Body of pancreas (tissue), 4 donors: Measurements from ENCODE around the gene COPG2.

Experiments used
- POLR2A ChIP-seq, 3 donors: fragments of 450-650 bp; IDR thresholded peaks; one replicate each; pipeline ENCODE4 v1.6.1; 2016; ENCODE audit warnings: antibody characterized with exemption in 3 of 3, mild to moderate bottlenecking in 2 of 3
- TF ChIP-seq, protein P1 (sequence below), 7 experiments: fragments of 450-650 bp in 4 of 7; fragments of 200-600 bp in 3 of 7; sonication (generic) in 3 of 7; IDR thresholded peaks; one replicate each; pipeline ENCODE4 v1.5.1; 2016 to 2019; ENCODE audit warnings: antibody characterized with exemption in 7 of 7

DNA sequence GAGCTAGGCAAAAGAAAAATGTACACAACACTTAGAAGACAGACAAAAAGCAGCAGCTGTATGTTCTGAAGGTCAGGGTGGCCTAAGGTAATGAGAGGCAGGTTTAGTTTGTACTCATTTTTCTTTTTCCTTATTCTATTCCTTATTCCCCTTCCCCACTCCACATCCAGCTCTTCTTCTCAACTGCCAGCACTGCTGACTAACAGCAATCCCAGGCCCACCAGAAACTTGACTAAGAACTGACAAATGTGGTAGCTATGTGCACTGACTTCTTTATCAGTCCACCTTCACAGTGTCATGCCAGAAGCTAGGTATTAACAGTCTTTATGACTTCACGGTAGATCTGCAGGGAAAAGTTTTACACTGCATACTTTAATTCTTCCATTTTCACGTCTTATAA is 6.1 kb downstream of the COPG2 start:
- TF ChIP-seq, protein P1, sequence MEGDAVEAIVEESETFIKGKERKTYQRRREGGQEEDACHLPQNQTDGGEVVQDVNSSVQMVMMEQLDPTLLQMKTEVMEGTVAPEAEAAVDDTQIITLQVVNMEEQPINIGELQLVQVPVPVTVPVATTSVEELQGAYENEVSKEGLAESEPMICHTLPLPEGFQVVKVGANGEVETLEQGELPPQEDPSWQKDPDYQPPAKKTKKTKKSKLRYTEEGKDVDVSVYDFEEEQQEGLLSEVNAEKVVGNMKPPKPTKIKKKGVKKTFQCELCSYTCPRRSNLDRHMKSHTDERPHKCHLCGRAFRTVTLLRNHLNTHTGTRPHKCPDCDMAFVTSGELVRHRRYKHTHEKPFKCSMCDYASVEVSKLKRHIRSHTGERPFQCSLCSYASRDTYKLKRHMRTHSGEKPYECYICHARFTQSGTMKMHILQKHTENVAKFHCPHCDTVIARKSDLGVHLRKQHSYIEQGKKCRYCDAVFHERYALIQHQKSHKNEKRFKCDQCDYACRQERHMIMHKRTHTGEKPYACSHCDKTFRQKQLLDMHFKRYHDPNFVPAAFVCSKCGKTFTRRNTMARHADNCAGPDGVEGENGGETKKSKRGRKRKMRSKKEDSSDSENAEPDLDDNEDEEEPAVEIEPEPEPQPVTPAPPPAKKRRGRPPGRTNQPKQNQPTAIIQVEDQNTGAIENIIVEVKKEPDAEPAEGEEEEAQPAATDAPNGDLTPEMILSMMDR (IDR thresholded peaks at IDR 0.05), result no peak
- TF ChIP-seq POLR2A (IDR thresholded peaks at IDR 0.05), result no peak
